Adrenal gland (tissue), 19 donors: Measurements from ENCODE around the gene COL19A1. TPM values are rescaled to one million over a fixed set of nuclear protein-coding genes. Genes with fewer than 3 reads are reported as not detected.

Source experiments
- DNase-seq, 7 donors: peaks; one replicate each; pipeline ENCODE4 v3.0.0-alpha.2; 2019 to 2020
- H3K27ac ChIP-seq, 5 donors: fragments of 200-600 bp; sonication (generic) in 4 of 5; 1 replicate in 3 of 5; 2 replicates in 2 of 5; pipeline versions ENCODE4 v1.5.1 to v1.8.0; 2016 to 2020; ENCODE audit warnings: mild to moderate bottlenecking in 1 of 5
- H3K27me3 ChIP-seq: fragments of 200-600 bp; 2 replicates; pipeline ENCODE4 v1.8.0; 2021
- H3K36me3 ChIP-seq, 2 donors: fragments of 200-600 bp; replicated peaks in 1 of 2; 1 replicate in 1 of 2; 2 replicates in 1 of 2; pipeline versions ENCODE4 v1.5.1 to v1.8.0; 2018 to 2022
- H3K4me1 ChIP-seq, 2 donors: fragments of 200-600 bp; replicated peaks in 1 of 2; 1 replicate in 1 of 2; 2 replicates in 1 of 2; pipeline versions ENCODE4 v1.5.1 to v1.8.0; 2018 to 2021
- H3K4me3 ChIP-seq, 4 donors: fragments of 200-600 bp; sonication (generic) in 3 of 4; one replicate each; pipeline ENCODE4 v1.5.1; 2016 to 2018
- H3K9me3 ChIP-seq, 3 donors: fragments of 200-600 bp; sonication (generic) in 1 of 3; replicated peaks in 1 of 3; 1 replicate in 2 of 3; 2 replicates in 1 of 3; pipeline versions ENCODE4 v1.5.1 to v1.8.0; 2016 to 2021
- CTCF ChIP-seq, 6 experiments: fragments of 450-650 bp in 4 of 6; fragments of 200-600 bp in 2 of 6; sonication (generic) in 1 of 6; IDR thresholded peaks; 1 replicate in 5 of 6; 2 replicates in 1 of 6; pipeline versions ENCODE4 v1.5.1 to v1.8.0; 2016 to 2021; ENCODE audit warnings: antibody characterized with exemption in 6 of 6, mild to moderate bottlenecking in 2 of 6, moderate library complexity in 1 of 6
- POLR2A ChIP-seq, 2 donors: fragments of 450-650 bp; IDR thresholded peaks; one replicate each; pipeline ENCODE4 v1.6.1; 2017; ENCODE audit warnings: antibody characterized with exemption in 2 of 2, mild to moderate bottlenecking in 2 of 2, moderate library complexity in 1 of 2
- WGBS, 4 donors: extraction: QIAGEN DNeasy Blood & Tissue Kit in 2 of 4; methylation state at CpG; one replicate each; pipeline versions ENCODE4 v1.1.5 to v1.1.7; 2013 to 2017; 5-methylcytosine and 5-hydroxymethylcytosine counted together
- intact Hi-C, 2 donors: fragments of 100-400 bp; cut with DNase I; formaldehyde crosslinking; loops; one replicate each; pipeline versions ENCODE4 v1.14.1 to v1.15.0; 2022 to 2023
- long read RNA-seq, 10 donors: library from polyadenylated mRNA in 3 of 10; unstranded in 2 of 10; stranded (forward) in 1 of 10; transcript quantifications; one replicate each; pipeline ENCODE4 v2.0.0 and lab custom pipeline, GENCODE V29; 2021 to 2026
- polyA plus RNA-seq, 3 donors: library from polyadenylated mRNA; stranded (reverse); fragments of 200-250 nt in 2 of 3; fragments of 350-450 nt in 1 of 3; fragmentation: Illumina TruSeq in 1 of 3; extraction: RNeasy Lipid Tissue Mini Kit (QIAGEN cat#74804) in 1 of 3; gene quantifications; one replicate each; pipeline ENCODE4 v1.2.3, GENCODE V29; 2013 to 2014
- total RNA-seq, 9 donors: library from RNA; depleted of rRNA in 4 of 9; stranded (reverse); fragments of >200 nt in 4 of 9; fragments of 120-200 nt in 1 of 9; fragmentation: NEBNext Ultra II Directional in 1 of 9; extraction: Animal tissue kit (Norgen Biotek cat#: 25700) in 1 of 9; gene quantifications; one replicate each; pipeline versions ENCODE4 v1.1.0 to v1.2.4, GENCODE V29; 2013 to 2023
- donor health status: healthy with polysubstance abuse.
- donor health status: Bipolar disorder and iron deficiency.
- donor health status: DM: yes; HTN: yes; CAD: no.
- donor health status: DM: no; HTN: no; CAD: no.
- donor health status: DM: no; HTN: no; CAD: no.
- donor health status: DM: yes; HTN: yes; CAD: no.

COL19A1 gene
- total RNA-seq (under 1 TPM in 4 of 9 donors, not detected in 5; under 0.01 to 0.11 (median 0.09) TPM), polyA plus RNA-seq (under 1 TPM; 0.03 to 0.32 (median 0.16) TPM)
- long read RNA-seq, donor 1, result 0 reads
- long read RNA-seq, donor 2, result 0 reads
- long read RNA-seq, donor 3, result 0 reads
- long read RNA-seq, donor 4, result 0 reads
- long read RNA-seq, donor 5, result 0 reads
- long read RNA-seq, donor 6, result 0 reads
- long read RNA-seq, donor 7, result 0 reads
- long read RNA-seq, donor 8, result 0 reads
- long read RNA-seq, donor 9, result 0 reads
- long read RNA-seq, donor 10, result 0 reads

- intact Hi-C loops, result no loop called here
- Histone ChIP-seq H3K9me3 (no peaks in the 10 kb centered on the region), H3K4me1 (peaks cover 0 to 10% of the 10 kb centered on the region in 2 donors), H3K27me3 (no peaks in the 10 kb centered on the region), H3K27ac (peak within 1 kb of the TSS in 1 of 5 donors; percentile 41), H3K36me3 (no peaks in the 10 kb centered on the region), H3K4me3 (peak within 1 kb of the TSS in 3 of 4 donors; percentile 25 to 64 (median 31))
- TF ChIP-seq POLR2A (IDR thresholded peaks at IDR 0.05) (no peak), CTCF (IDR thresholded peaks at IDR 0.05) (no peak)
- DNase-seq, result peak in 6 of 7 donors; percentile 4 to 56 (median 16)
- 2 to 3% (median 3%) methylated on average over 13 to 19 of the region's 19 CpGs for WGBS, 4 donors
Measured at GRCh38 chr6:69866351-69866769, at the start of gene COL19A1. Gene COL19A1, plus strand, starts transcription at chr6:69866556. Its CDS starts 13,012 bp downstream, at chr6:69879568.

- no peaks in the 10 kb centered on the region for H3K27me3 ChIP-seq
- H3K27ac ChIP-seq, result no peak overlapping the region
- no peak for DNase-seq
- H3K4me1 ChIP-seq, result no peaks in the 10 kb centered on the region
- H3K4me3 ChIP-seq, result no peak overlapping the region
- no peak for TF ChIP-seq POLR2A (IDR thresholded peaks at IDR 0.05)
- no peak for TF ChIP-seq CTCF (IDR thresholded peaks at IDR 0.05)
- intact Hi-C loops, result no loop called here
- no peaks in the 10 kb centered on the region for H3K36me3 ChIP-seq
- no peaks in the 10 kb centered on the region for H3K9me3 ChIP-seq
- WGBS, 4 donors, result 56 to 74% (median 67%) methylated on average over 3 of the region's 3 CpGs
Measured at GRCh38 chr6:69816569-69816968, 49.8 kb upstream of the COL19A1 start.

- TF ChIP-seq CTCF (IDR thresholded peaks at IDR 0.05), result no peak
- no peak for TF ChIP-seq POLR2A (IDR thresholded peaks at IDR 0.05)
- Histone ChIP-seq H3K9me3 (no peaks in the 10 kb centered on the region), H3K4me1 (no peaks in the 10 kb centered on the region), H3K4me3 (no peak overlapping the region), H3K36me3 (no peaks in the 10 kb centered on the region), H3K27me3 (no peaks in the 10 kb centered on the region), H3K27ac (no peak overlapping the region)
- intact Hi-C loops, result no loop called here
- DNase-seq, result no peak
Measured at GRCh38 chr6:69817358-69817757, 49.0 kb upstream of the COL19A1 start.

- H3K36me3 ChIP-seq, result no peaks in the 10 kb centered on the region
- WGBS, 4 donors, result 88 to 95% (median 93%) methylated on average over 2 of the region's 2 CpGs
- TF ChIP-seq CTCF (IDR thresholded peaks at IDR 0.05), result no peak
- TF ChIP-seq POLR2A (IDR thresholded peaks at IDR 0.05), result no peak
- no peaks in the 10 kb centered on the region for H3K27me3 ChIP-seq
- no peak overlapping the region for H3K27ac ChIP-seq
- no peak overlapping the region for H3K4me3 ChIP-seq
- no peaks in the 10 kb centered on the region for H3K4me1 ChIP-seq
- intact Hi-C loops, result no loop called here
- H3K9me3 ChIP-seq, result no peaks in the 10 kb centered on the region
- no peak for DNase-seq
Measured at GRCh38 chr6:69818223-69818930, 48.0 kb upstream of the COL19A1 start.
